Midbrain (tissue), 1 donor: ENCODE data around the gene SKIDA1.

ENCODE experiments used
- DNase-seq: peaks from one replicate; lab custom pipeline; 2025; lab: John Stamatoyannopoulos, UW

The SKIDA1 gene

GRCh38 chr10:21529032-21529910 is 3.8 kb upstream of the SKIDA1 start:
- peak; percentile 55 for DNase-seq

GRCh38 chr10:21528236-21529031 is 3.0 kb upstream of the SKIDA1 start:
- DNase-seq: peak; percentile 66

GRCh38 chr10:21527598-21528235 is 2.2 kb upstream of the SKIDA1 start:
- DNase-seq: peak; percentile 69

- peak; percentile 77 for DNase-seq
Observed at GRCh38 chr10:21526860-21527597, 1.5 kb upstream of the SKIDA1 start.

- peak; percentile 83 for DNase-seq
Observed at GRCh38 chr10:21526188-21526859, 842 bp upstream of the SKIDA1 start.

- DNase-seq: peak; percentile 55
Observed at GRCh38 chr10:21524526-21525366, 736 bp downstream of the SKIDA1 start.

GRCh38 chr10:21524131-21524525 is 1.4 kb downstream of the SKIDA1 start:
- no peak for DNase-seq

GRCh38 chr10:21523557-21524008 is 1.9 kb downstream of the SKIDA1 start:
- peak; percentile 28 for DNase-seq

- no peak for DNase-seq
Observed at GRCh38 chr10:21522631-21523406, 2.7 kb downstream of the SKIDA1 start.

GRCh38 chr10:21521751-21522533 is 3.5 kb downstream of the SKIDA1 start:
- no peak for DNase-seq

- DNase-seq: no peak
Observed at GRCh38 chr10:21520949-21521348, 4.5 kb downstream of the SKIDA1 start.

GRCh38 chr10:21520509-21520908 is 5.0 kb downstream of the SKIDA1 start:
- DNase-seq: no peak

GRCh38 chr10:21519941-21520436 is 5.5 kb downstream of the SKIDA1 start:
- DNase-seq: peak; percentile 28

GRCh38 chr10:21519397-21519933 is 6.0 kb downstream of the SKIDA1 start:
- DNase-seq: no peak

GRCh38 chr10:21518641-21519396 is 6.7 kb downstream of the SKIDA1 start:
- DNase-seq: no peak

GRCh38 chr10:21518149-21518640 is 7.3 kb downstream of the SKIDA1 start:
- DNase-seq: no peak
